GM12801 (cell line): ENCODE results near the gene RBM10.

Experiments used
- TF ChIP-seq, protein P1 (sequence below): IDR thresholded peaks from one replicate; pipeline ENCODE4 v1.5.1; 2011; ENCODE audit warnings: control low read depth; ENCODE audit not compliant: insufficient read length; ENCODE audit errors: extremely low read depth

The RBM10 gene

DNA sequence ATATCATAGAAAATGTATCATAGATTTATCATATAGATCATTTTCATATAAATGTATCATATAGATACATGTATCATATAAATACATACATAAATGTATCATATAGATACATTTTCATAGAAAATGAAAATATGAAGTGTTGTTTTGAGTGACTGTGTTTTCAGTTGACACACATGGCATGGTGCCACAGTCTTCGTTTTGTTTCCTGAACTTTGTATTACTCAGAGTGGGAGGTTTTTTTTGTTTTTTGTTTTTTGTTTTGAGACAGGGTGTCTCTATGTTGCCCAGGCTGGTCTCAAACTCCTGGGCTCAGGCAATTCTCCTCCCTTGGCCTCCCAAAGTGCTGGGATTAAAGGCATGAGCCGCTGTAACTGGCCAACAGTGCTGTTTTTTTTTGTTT lies 3.9 kb downstream of the RBM10 start:
- TF ChIP-seq, protein P1, sequence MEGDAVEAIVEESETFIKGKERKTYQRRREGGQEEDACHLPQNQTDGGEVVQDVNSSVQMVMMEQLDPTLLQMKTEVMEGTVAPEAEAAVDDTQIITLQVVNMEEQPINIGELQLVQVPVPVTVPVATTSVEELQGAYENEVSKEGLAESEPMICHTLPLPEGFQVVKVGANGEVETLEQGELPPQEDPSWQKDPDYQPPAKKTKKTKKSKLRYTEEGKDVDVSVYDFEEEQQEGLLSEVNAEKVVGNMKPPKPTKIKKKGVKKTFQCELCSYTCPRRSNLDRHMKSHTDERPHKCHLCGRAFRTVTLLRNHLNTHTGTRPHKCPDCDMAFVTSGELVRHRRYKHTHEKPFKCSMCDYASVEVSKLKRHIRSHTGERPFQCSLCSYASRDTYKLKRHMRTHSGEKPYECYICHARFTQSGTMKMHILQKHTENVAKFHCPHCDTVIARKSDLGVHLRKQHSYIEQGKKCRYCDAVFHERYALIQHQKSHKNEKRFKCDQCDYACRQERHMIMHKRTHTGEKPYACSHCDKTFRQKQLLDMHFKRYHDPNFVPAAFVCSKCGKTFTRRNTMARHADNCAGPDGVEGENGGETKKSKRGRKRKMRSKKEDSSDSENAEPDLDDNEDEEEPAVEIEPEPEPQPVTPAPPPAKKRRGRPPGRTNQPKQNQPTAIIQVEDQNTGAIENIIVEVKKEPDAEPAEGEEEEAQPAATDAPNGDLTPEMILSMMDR: no peak

DNA sequence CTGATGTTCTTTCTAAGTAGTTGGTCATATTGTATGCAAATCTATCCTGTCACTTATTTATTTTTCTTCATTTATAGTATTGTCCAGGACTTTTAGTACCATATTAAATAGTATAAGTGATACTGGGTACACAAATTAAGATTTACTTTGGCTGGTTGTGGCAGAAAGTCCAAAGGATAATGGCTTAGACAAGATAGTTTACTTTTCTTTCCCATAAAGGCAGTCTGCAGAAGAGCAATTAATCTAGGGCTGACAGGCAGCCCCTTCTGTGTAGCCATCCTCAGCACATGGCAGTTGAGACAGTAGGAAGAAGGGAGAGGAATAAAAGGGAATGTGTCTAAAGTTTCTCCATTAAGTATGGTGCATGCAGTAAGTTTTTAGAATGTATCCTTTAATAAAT lies 6.4 kb downstream of the RBM10 start:
- TF ChIP-seq, protein P1: no peak

DNA sequence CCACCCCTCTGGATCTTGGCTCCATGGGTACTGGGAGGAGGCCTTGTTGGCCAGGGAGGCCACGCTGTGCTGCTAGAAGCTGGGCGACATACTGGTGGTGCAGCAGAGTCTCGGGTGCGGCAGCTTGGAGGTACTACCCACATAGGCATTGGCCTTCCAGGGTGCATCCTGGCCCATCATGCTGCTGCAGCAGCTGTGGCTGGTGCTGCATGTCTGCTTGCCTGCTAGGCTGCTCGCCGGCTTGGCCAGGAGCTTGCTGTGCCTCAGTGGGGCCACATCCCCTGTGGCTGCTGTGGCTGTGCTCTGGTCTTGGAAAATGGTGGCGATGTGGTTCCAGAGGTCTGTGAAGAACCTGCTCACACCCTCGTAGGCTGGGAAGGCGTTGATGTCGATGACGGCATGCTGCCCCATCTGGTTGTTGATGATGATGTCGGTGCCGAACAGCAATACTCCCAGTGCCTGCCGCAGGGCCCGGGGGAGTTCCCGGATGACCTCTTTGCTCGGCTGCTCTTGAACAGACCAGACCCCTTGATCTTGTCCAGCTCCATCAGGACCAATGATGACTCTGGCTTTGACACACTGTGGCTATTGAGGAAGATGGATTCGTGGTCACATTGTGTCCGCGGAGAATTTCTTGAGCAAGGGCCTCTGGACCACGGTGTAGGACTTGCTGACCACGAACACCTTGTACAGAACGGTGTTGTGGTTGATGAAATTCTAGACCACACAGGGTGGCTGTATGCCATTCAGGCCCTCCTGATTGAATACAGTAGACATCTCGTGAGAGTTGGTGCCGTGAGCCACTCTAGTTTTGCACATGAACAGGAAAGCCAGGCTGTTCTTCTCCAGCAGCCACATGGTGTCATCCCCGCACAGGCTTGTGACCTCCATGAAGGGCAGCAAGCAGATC lies 11.8 kb downstream of the RBM10 start:
- TF ChIP-seq, protein P1: no peak

DNA sequence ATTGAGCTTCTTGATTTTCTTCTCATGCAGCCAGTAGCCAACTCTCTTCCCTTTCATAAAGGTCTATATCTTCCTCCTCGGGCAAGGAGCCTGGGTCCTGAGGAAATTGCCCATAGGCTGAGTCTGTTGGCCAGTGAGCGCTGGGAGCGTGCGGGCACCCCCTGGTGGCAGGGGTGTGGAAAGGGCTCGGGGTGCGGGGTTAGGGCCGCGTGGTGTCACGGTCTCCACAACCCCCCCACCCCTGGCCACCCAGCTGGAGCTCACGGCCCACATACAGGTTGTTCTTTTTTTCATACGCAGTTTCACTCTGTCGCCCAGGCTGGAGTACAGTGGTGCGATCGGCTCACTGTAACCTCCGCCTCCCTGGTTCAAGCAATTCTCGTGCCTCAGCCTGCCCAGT lies 13.1 kb downstream of the RBM10 start:
- TF ChIP-seq, protein P1: no peak

DNA sequence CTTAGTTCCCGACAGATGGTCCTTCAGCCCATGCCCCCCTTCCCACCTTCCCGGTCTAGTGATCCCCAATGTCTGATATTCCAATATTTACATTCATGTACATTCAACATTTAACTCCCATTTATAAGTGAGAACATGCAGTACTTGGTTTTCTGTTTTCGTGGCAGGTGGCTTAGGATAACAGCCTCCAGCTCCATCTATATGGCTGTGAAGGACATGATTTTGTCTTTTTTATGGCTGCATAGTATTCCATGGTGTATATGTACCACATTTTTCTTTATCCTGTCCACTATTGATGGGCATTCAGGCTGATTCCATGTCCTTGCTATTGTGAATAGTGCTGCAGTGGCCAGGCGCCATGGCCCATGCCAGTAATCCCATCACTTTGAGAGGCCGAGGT lies 13.8 kb downstream of the RBM10 start:
- TF ChIP-seq, protein P1: no peak

DNA sequence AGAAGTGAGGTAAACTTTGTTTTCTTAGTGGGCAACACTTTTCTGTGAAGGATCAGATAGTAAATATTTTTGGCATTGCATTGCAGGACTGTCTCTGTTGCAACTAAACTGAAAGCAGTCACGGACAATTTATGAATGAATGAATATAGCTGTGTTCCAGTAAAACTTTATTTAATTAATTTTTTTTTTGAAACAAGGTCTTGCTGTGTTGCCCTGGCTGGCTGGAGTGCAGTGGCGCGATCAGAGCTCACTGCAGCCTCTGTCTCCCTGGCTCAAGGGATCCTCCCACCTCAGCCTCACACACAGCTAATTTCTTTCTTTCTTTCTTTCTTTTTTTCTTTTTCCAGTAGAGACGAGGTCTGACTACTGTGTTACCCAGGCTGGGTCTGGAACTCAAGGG lies 15.8 kb downstream of the RBM10 start:
- TF ChIP-seq, protein P1: no peak

DNA sequence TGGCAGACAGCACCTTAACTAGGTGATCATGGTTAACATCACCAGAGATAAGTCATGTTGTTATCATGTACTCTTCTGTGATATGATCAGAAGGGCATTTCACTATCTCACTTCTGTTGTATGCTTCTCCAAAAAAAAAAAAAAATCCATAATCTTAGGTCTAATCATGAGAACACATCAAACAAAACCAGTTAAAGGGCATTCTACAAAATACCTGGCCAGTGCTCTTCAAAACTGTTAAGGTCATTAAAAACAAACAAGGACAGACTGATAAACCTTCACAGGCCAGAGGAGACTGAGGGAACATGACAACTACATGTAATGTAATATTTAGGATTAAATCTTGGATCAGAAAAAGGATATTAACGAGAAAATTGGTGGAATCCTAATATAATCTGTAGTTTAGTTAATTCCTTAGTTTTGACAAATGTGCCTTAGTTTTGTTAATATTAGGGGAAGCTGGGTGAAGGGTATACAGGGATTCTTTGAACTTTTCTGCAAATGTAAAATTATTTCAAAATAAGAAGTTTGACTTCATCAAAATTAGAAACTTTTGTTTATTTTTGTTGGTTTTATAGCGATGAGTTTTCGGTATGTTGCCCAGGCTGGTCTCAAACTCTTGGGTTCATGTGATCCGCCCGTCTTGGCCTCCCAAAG lies 18.0 kb downstream of the RBM10 start:
- TF ChIP-seq, protein P1: no peak
